Activated CD8-positive, alpha-beta memory T cell treated with anti-CD3 and anti-CD28 coated beads, Interleukin-2, amount 10 ng/mL, durations not matched to agents 7 days and 5 days (primary cell): ENCODE data around the gene DBN1. TPM values are rescaled to one million over a fixed set of nuclear protein-coding genes. Genes with fewer than 3 reads are reported as not detected.
A peak's percentile ranks its signal among the peaks of the same experiment; 100 is the strongest.

Experiments used
- ATAC-seq: fragments of 150-1000 bp; cut with Tn5 transposase; one replicate; pipeline ENCODE4 v1.10.0; 2021; ENCODE audit warnings: moderate library complexity
- CTCF ChIA-PET: fragments of 350-600 bp; sonication (Branson Sonifier 250); formaldehyde crosslinking; loops from one replicate; lab custom pipeline; 2021; ENCODE audit warnings: antibody characterized with exemption; lab: Charles Lee
- DNase-seq: peaks from one replicate; pipeline ENCODE4 v3.0.0-alpha.2; 2020
- H3K27ac Mint-ChIP-seq: one replicate; pipeline ENCODE4 v1.8.0; 2021; ENCODE audit warnings: mild to moderate bottlenecking, mixed read lengths
- H3K27me3 Mint-ChIP-seq: one replicate; pipeline ENCODE4 v1.8.0; 2021; ENCODE audit warnings: mixed read lengths
- H3K36me3 Mint-ChIP-seq: one replicate; pipeline ENCODE4 v1.8.0; 2021; ENCODE audit warnings: mild to moderate bottlenecking, mixed read lengths
- H3K4me1 Mint-ChIP-seq: one replicate; pipeline ENCODE4 v1.8.0; 2021; ENCODE audit warnings: mixed read lengths
- H3K4me3 Mint-ChIP-seq: one replicate; pipeline ENCODE4 v1.8.0; 2021; ENCODE audit warnings: mild to moderate bottlenecking, moderate library complexity, mixed read lengths
- H3K9me3 Mint-ChIP-seq: one replicate; pipeline ENCODE4 v1.8.0; 2022; ENCODE audit warnings: low read depth, mixed read lengths
- total RNA-seq, 2 experiments: library from RNA; stranded (reverse); gene quantifications; one replicate each; pipeline ENCODE4 v1.2.3, GENCODE V29; 2021

Gene DBN1
- total RNA-seq, result 100 to 1,000 TPM in 1 of 2 experiments, 10 to 100 TPM in 1; 81.5 to 128 TPM

DNA sequence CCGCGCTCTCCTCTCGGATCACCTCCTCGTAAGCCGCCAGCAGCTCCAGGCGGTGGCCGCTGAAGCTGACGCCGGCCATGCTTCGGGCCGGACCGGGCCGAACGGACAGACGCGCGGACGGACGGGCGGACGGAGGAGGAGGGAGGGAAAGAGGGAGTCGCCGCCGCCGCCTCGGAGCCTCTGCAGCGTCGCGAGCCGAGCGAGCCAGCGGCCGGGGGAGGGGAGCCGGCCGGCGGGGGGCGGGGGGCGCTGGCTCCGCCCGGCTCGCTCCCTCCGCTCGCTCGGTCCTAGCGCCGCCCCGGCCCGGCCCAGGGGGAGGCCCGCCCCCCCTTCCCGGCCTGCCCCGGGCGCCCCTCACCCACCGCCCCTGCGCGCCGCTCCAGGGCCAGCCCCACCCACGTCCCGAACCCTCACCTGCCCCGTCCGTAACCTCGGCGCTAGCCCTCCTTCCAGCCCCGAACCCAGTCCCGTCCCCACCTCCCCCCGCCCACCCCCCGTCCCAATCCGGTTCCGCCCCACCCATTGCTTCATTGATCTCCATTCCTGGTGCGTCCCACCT is at the start of gene DBN1:
Gene DBN1 (minus strand): TSS at position 192 of the 559 bp plus-strand sequence. CDS start 113 bp downstream, at position 79.
- Mint-ChIP-seq H3K36me3 (no peaks in the 10 kb centered on the region), H3K4me3 (peak within 1 kb of the TSS; percentile 77), H3K4me1 (peaks cover 56% of the 10 kb centered on the region), H3K9me3 (no peaks in the 10 kb centered on the region), H3K27me3 (no peaks in the 10 kb centered on the region), H3K27ac (peak within 1 kb of the TSS; percentile 84)
- ATAC-seq, result peak; percentile 35
- DNase-seq, result peak; percentile 59
- CTCF ChIA-PET, result interaction anchor here (2.0 to 9.1 kb wide), 5 partner anchors 15 to 163 kb away, joined by 4 to 136 read pairs (median 35); partner anchors contain the start of gene PDLIM7

DNA sequence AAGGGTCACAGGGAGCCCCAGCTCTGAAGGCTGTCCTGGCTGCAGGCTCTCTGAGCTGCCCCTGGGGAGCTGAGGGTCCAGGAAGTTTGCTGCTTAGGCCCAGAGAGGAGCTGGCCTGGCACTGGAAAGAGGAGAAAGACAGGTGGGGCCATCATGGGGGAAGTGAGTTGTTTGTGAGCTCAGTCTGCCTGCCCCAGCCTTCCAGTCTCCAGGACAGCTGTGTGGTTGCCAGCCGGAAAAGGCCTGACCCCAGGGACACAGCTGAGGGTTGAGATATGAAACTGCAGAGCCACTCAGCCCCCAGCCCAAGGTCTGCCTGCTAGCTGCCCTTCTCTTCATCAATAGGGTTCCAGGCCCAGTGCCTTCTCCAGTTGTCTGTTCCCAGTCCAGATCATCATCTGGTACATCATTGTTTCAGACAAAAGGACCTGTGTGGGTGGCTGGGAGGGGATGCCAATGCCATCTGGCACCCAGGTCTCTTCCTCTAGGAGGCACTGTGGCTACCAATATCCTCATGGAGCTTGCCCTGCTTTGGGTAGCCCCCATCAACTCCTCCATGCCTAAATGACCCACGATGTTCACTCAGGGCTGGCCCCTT is 47.6 kb upstream of the DBN1 start:
- no peak for ATAC-seq
- no peaks in the 10 kb centered on the region for H3K27me3 Mint-ChIP-seq
- no peak for DNase-seq
- peaks cover 39% of the 10 kb centered on the region for H3K4me1 Mint-ChIP-seq
- CTCF ChIA-PET, result interaction anchor here (1.0 to 1.2 kb wide), 2 partner anchors 17 to 19 kb away, joined by 3 to 5 read pairs; no protein-coding TSS in a partner anchor
- H3K9me3 Mint-ChIP-seq, result no peaks in the 10 kb centered on the region
- H3K27ac Mint-ChIP-seq, result peak overlapping the region; percentile 66
- no peak overlapping the region for H3K4me3 Mint-ChIP-seq
- peaks cover 16% of the 10 kb centered on the region for H3K36me3 Mint-ChIP-seq

DNA sequence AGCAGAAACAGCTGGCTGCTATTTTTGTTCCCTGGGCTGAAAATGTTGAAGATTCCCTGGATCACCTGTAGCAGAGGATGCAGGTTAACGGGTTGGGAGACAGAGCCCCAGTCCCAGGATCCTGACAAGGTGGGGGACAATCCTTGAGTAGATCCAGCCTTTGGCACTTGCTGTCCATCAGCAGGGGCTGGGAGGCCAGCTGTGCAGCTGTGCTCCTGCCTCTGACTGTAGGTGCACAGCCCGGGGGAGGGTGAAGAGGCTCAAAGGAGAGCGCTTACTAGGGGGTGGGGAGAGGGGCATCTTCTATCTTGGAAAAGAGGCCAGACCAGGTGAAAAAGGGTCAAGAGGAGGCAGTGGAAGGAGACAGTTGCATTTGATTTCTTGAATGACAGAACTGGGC is 46.8 kb upstream of the DBN1 start:
- CTCF ChIA-PET, result interaction anchor here (1.0 kb wide), 1 partner anchor 16 kb away, joined by 3 read pairs; no protein-coding TSS in a partner anchor
- peaks cover 47% of the 10 kb centered on the region for H3K4me1 Mint-ChIP-seq
- no peaks in the 10 kb centered on the region for H3K9me3 Mint-ChIP-seq
- ATAC-seq (no peak), DNase-seq (no peak)
- no peaks in the 10 kb centered on the region for H3K27me3 Mint-ChIP-seq
- H3K36me3 Mint-ChIP-seq, result peaks cover 19% of the 10 kb centered on the region
- H3K4me3 Mint-ChIP-seq, result no peak overlapping the region
- no peak overlapping the region for H3K27ac Mint-ChIP-seq

DNA sequence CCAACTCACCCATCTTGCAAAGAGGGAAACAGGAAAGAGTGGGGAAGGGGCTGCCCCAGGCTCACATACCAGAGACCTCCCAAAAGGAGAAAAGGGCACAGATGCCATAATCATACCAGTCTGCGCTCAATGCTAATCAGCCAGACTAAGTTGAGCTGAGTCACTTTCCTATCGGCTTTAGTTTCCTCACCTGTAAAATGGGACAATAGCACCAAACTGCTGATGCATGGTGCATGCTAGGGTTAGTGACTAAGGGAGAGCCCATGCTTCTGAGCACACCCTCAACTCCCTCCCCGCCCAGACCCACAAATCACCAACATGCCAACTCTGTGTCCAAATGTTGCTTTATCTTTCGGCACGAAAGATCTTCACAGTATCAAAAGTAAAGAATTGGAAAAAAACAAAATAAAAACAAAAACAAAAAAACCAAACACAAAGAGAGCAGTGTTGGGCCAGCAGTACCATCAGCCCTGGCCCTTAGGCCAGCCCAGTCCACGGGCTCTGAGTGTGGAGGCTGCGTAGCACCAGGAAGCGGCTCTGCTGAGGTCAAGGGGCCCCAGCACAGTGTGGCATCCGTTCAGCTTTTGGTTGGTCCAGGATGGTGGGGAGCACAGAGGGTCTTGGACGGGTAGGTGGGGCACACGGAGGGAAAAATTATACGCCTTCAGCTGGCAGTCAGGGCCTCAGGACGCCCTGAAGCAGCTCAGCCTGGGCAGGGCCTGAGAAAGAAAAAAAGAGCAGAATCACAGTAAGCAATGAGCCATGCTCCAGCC is 46.2 kb upstream of the DBN1 start:
- Mint-ChIP-seq H3K4me1 (peaks cover 53% of the 10 kb centered on the region), H3K9me3 (no peaks in the 10 kb centered on the region), H3K27ac (peak overlapping the region; percentile 15), H3K27me3 (no peaks in the 10 kb centered on the region), H3K4me3 (no peak overlapping the region), H3K36me3 (peaks cover 19% of the 10 kb centered on the region)
- CTCF ChIA-PET, result interaction anchor here (1.2 to 1.5 kb wide), 2 partner anchors 18 to 129 kb away, joined by 3 to 4 read pairs; no protein-coding TSS in a partner anchor
- no peak for ATAC-seq
- DNase-seq, result no peak

DNA sequence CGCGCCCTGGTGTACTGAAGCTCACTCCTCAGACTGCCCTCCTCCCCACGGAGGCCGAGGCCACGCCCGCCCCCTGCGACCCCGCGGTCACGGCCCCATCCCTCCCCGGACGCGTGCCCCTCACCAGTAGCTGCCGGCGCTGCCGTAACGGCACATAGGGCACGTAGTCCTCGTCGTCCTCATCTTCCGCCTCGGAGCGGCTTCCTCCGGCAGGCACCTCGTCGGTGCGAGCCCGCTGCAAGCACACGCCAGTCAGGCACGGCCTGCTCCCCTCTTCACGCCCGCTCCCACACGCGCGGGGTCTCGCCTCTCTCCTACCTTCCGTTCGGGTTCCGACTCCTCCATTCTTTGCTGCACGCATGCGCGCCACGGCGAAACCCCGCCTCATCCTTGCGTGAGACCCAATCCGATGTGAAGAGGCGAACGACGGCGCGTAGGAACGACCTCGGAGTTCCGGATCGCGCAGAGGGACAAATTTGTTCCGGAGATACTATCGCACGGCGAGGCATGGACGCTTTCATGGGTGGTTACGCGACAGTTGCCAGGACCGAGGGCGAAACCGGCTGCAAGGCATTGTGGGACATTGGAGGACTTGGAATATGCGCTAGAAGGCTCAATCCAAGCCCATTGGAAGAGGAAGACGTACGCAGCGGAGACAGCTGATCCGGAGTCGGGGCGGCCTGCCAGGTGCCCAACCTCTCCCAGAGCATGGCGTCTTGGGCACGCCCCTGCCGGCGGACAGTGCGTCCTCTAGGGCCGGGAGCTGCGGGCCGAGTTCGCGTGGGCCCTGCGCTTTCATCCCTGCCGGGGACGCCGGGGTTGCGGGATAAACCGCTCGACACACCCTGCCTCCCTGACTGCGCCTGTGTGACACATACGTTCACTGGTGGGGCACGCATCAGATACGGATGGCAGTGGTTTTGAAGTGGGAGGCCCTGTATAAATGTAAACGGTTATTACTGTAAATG is 43.5 kb upstream of the DBN1 start, which contains the start of gene DDX41:
Gene DDX41 (minus strand): TSS at position 361 of the 968 bp plus-strand sequence. CDS start 16 bp downstream, at position 345.
- H3K27ac Mint-ChIP-seq, result peak within 1 kb of the TSS; percentile 85
- CTCF ChIA-PET, result interaction anchor here (0.8 to 2.4 kb wide), 7 partner anchors 10 to 207 kb away, joined by 3 to 17 read pairs (median 5); no protein-coding TSS in a partner anchor

DNA sequence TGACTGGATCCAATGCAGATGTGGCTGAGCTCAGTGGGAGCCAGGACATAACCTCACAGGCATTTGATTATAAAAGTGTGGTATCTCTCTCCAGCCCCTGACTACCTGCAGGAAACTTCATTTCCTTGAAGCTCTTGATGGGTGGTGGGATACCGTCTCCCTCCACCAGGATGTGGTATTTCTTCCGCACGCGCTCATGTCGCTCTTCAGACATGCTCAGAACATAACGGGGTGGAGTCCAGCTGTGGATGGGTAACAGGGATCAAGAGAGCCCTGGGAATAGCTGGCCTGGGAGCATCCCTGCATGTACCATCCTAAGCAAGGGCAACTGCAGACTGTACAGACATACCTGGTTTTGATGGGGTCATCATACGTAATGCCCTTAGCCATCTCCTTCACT is 42.1 kb upstream of the DBN1 start:
- no peaks in the 10 kb centered on the region for H3K27me3 Mint-ChIP-seq
- H3K9me3 Mint-ChIP-seq, result no peaks in the 10 kb centered on the region
- DNase-seq, result no peak
- H3K27ac Mint-ChIP-seq, result peak overlapping the region; percentile 85
- ATAC-seq, result no peak
- CTCF ChIA-PET, result interaction anchor here (0.6 to 2.4 kb wide), 8 partner anchors 10 to 206 kb away, joined by 3 to 17 read pairs (median 4); partner anchors contain the start of gene MXD3
- peaks cover 24% of the 10 kb centered on the region for H3K36me3 Mint-ChIP-seq
- peak overlapping the region; percentile 93 for H3K4me3 Mint-ChIP-seq
- peaks cover 42% of the 10 kb centered on the region for H3K4me1 Mint-ChIP-seq

More for the DNA sequence above, 43.5 kb upstream of the DBN1 start, which contains the start of gene DDX41:
- Mint-ChIP-seq H3K9me3 (no peaks in the 10 kb centered on the region), H3K4me1 (peaks cover 55% of the 10 kb centered on the region), H3K36me3 (peaks cover 22% of the 10 kb centered on the region), H3K4me3 (peak within 1 kb of the TSS; percentile 93), H3K27me3 (no peaks in the 10 kb centered on the region)
- DNase-seq (peak; percentile 98), ATAC-seq (peak; percentile 92)

DNA sequence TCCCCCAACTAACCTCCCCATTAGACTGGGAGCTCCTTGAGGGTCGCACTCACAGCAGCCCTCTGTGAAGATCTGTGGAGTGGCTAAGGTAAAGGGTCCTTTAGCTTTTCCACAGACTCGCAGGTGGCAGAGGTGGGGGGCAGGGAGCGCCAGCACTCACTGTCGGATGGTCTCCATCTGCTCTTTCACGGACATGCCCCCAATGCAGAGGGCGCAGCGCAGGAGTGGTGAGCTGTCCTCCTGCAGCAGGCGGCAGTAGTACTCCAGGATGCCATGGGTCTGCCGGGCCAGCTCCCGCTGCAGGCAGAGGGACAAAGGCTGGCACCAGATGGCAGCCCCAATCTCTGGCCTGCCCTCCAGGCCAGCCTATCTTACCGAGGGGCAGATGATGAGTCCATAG is 41.1 kb upstream of the DBN1 start:
- Mint-ChIP-seq H3K4me1 (peaks cover 35% of the 10 kb centered on the region), H3K27me3 (no peaks in the 10 kb centered on the region), H3K9me3 (no peaks in the 10 kb centered on the region), H3K27ac (no peak overlapping the region), H3K36me3 (peaks cover 24% of the 10 kb centered on the region), H3K4me3 (no peak overlapping the region)
- ATAC-seq, result no peak
- DNase-seq, result no peak
- CTCF ChIA-PET, result interaction anchor here (0.7 kb wide), 1 partner anchor 59 kb away, joined by 3 read pairs; no protein-coding TSS in a partner anchor

DNA sequence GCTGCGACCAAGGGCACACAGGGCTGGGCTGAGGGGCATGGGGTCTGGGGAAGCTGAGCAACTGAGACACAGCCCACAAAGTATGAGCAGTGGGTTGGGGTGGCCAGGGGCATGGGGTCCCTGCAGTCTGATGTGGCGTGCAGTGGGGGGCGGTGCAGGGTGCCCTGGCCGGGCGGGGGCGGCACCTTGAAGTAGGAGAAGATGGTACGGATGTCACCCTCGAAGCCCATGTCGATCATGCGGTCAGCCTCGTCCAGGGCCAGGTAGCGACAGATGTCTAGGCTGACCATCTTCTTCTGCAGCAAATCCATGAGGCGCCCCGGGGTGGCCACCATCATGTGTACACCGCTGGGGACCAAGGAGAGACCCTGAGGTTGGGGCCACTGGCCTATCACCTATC is 40.1 kb upstream of the DBN1 start:
- no peaks in the 10 kb centered on the region for H3K27me3 Mint-ChIP-seq
- peaks cover 23% of the 10 kb centered on the region for H3K36me3 Mint-ChIP-seq
- peaks cover 28% of the 10 kb centered on the region for H3K4me1 Mint-ChIP-seq
- DNase-seq, result no peak
- H3K27ac Mint-ChIP-seq, result no peak overlapping the region
- CTCF ChIA-PET, result no interaction called here
- H3K9me3 Mint-ChIP-seq, result no peaks in the 10 kb centered on the region
- ATAC-seq, result no peak
- no peak overlapping the region for H3K4me3 Mint-ChIP-seq

DNA sequence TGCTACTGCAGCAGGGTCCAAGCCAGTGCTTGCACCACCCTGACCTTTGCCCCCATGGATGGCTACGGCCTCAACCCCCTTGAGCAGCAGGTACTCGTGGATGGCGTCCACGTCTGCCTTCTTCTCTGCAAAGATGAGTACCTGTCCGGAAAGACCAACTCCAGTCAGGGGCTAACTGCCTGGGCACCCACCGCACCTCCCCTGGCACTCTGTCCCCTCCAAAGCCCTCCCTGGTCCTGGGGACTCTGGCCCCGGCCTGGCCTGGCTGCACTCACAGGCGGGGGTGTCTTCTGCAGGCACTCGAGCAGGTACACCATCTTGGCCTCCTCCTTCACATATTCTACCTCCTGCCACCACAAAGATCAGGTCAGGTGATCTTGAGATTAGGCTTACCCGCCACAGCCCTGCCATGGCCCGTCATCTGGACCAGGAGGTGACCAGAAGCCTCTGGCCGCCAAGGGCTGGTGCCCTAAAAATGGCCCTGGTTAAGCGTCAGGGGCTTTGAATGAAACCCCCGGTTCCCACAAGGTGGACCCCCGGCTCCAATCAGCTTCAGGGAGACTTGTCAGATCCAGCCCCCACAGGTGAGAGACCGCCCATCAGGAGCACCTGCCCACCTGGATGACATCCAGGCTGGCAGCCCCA is 39.4 kb upstream of the DBN1 start:
- Mint-ChIP-seq H3K27ac (no peak overlapping the region), H3K9me3 (no peaks in the 10 kb centered on the region), H3K4me3 (no peak overlapping the region), H3K36me3 (peaks cover 23% of the 10 kb centered on the region), H3K27me3 (no peaks in the 10 kb centered on the region), H3K4me1 (peaks cover 28% of the 10 kb centered on the region)
- CTCF ChIA-PET, result interaction anchor here (0.6 kb wide), 1 partner anchor 14 kb away, joined by 4 read pairs; no protein-coding TSS in a partner anchor
- ATAC-seq (no peak), DNase-seq (no peak)

DNA sequence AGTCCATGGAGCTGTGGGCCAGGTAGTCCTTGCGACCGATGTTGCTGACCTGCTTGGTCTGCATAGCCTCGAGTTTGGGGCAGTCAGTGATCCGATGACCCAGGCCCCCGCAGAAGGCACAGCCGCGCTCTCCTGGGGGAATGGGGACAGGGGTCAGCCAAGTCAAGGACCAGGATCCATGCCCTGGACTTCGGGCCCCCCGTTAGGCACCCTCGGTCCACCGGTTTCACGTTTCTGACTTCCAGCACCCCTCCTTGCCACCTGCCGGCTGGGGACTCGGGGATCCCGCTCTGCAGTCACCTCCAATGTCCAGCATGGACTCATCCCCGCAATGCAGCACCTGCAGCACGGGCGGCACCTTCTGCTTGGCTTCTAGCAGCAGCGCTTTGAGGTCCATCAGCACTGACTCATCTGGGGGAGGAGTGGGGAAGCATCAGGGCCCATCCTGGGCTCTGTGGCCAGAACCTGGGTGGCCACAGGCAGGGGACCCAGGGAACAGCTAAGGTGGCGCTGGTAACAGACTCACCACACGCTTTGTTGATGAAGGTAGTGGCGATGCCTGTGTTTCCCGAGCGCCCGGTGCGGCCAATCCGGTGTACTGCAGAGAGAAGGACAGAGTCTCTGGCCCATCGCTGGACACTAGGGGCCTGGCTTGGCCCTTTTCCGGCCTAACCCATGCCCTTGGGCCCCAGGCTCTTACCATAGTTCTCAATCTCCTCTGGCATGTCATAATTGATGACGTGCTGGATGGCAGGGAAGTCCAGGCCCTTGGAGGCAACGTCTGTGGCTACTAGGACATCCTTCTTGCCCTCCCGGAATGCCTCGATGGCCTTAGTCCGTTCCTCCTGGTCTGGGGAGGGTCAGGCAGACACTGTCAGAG is 38.6 kb upstream of the DBN1 start:
- ATAC-seq, result no peak
- H3K9me3 Mint-ChIP-seq, result no peaks in the 10 kb centered on the region
- peaks cover 23% of the 10 kb centered on the region for H3K36me3 Mint-ChIP-seq
- no peak for DNase-seq
- no peaks in the 10 kb centered on the region for H3K27me3 Mint-ChIP-seq
- H3K4me3 Mint-ChIP-seq, result no peak overlapping the region
- H3K27ac Mint-ChIP-seq, result no peak overlapping the region
- CTCF ChIA-PET, result interaction anchor here (3.7 kb wide), 1 partner anchor 11 kb away, joined by 20 read pairs; no protein-coding TSS in a partner anchor
- peaks cover 26% of the 10 kb centered on the region for H3K4me1 Mint-ChIP-seq

DNA sequence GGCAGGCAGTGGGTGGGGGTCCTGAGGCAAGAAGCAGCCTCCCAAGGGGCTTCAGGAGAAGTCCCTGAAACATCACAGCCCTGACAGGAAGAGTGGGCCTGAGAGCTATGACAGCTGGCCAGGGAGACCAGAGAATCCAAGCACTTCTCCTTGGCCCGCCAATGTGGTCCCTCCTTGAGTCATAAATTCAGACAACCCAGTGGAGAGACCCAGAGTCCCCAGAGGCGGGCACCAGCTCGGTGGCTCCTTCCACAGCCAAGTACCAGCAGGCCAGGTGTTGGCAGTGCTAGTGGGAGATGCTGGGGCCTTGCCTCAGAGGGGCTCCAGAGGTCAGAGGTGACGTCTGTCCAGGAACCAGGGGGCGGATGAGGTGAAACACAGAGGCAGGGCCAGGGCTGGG is 37.7 kb upstream of the DBN1 start:
- Mint-ChIP-seq H3K27me3 (no peaks in the 10 kb centered on the region), H3K4me3 (no peak overlapping the region), H3K36me3 (peaks cover 17% of the 10 kb centered on the region), H3K27ac (no peak overlapping the region), H3K9me3 (no peaks in the 10 kb centered on the region), H3K4me1 (peaks cover 19% of the 10 kb centered on the region)
- DNase-seq (no peak), ATAC-seq (no peak)
- CTCF ChIA-PET, result interaction anchor here (3.7 kb wide), 1 partner anchor 10 kb away, joined by 20 read pairs; no protein-coding TSS in a partner anchor
